Body of pancreas (tissue), 4 donors: ENCODE data around the gene KIAA1549.

ENCODE experiments used
- CTCF ChIP-seq, 7 experiments: fragments of 450-650 bp in 4 of 7; fragments of 200-600 bp in 3 of 7; sonication (generic) in 3 of 7; IDR thresholded peaks; one replicate each; pipeline ENCODE4 v1.5.1; 2016 to 2019; ENCODE audit warnings: antibody characterized with exemption in 7 of 7
- POLR2A ChIP-seq, 3 donors: fragments of 450-650 bp; IDR thresholded peaks; one replicate each; pipeline ENCODE4 v1.6.1; 2016; ENCODE audit warnings: antibody characterized with exemption in 3 of 3, mild to moderate bottlenecking in 2 of 3

GRCh38 chr7:138903186-138903820 is 77.9 kb downstream of the KIAA1549 start:
- TF ChIP-seq CTCF (IDR thresholded peaks at IDR 0.05) = no peak
- TF ChIP-seq POLR2A (IDR thresholded peaks at IDR 0.05) = no peak
